PC-9 (cell line): ENCODE data around the gene LY6G6F. TPM values are rescaled to one million over a fixed set of nuclear protein-coding genes. Genes with fewer than 3 reads are reported as not detected.
A peak's percentile ranks its signal among the peaks of the same experiment; 100 is the strongest.

Source experiments
- BruUV-seq: library from RNA; stranded (reverse); fragments of 400-500 nt; replicated peaks from 2 replicates; lab custom pipeline; 2021; lab: Mats Ljungman, UMichigan
- CTCF ChIA-PET: fragments of 300-600 bp; sonication (Branson Sonifier 250); formaldehyde crosslinking; loops from one replicate; lab custom pipeline; 2022; ENCODE audit warnings: antibody characterized with exemption; lab: Charles Lee
- POLR2A ChIA-PET: fragments of 300-600 bp; sonication (Branson Sonifier 250); formaldehyde crosslinking; loops from one replicate; lab custom pipeline; 2022; ENCODE audit warnings: antibody characterized with exemption; ENCODE audit not compliant: unreplicated experiment; lab: Charles Lee
- DNase-seq, 2 experiments: peaks; one replicate each; pipeline versions ENCODE4 v3.0.0 to v3.0.0-alpha.2; 2015 to 2022; ENCODE audit warnings: mixed read lengths in 1 of 2
- H2AFZ ChIP-seq: fragments of 200-600 bp; sonication (generic); 2 replicates; pipeline ENCODE4 v1.8.1; 2017; ENCODE audit warnings: antibody characterized with exemption
- H3F3A ChIP-seq: fragments of 200-600 bp; sonication (generic); 2 replicates; pipeline ENCODE4 v1.8.1; 2017; ENCODE audit warnings: antibody characterized with exemption, mild to moderate bottlenecking, low read depth; ENCODE audit not compliant: insufficient read depth
- H3K27ac ChIP-seq: fragments of 200-600 bp; sonication (generic); 2 replicates; pipeline ENCODE4 v1.6.1; 2016; ENCODE audit warnings: mixed run types
- H3K27me3 ChIP-seq: fragments of 200-600 bp; sonication (generic); 2 replicates; pipeline ENCODE4 v1.6.1; 2016; ENCODE audit warnings: low read depth, mixed run types; ENCODE audit not compliant: insufficient read depth
- H3K36me3 ChIP-seq: fragments of 200-600 bp; sonication (generic); 2 replicates; pipeline ENCODE4 v1.6.1; 2016; ENCODE audit warnings: low read depth, mixed run types
- H3K4me1 ChIP-seq: fragments of 200-600 bp; sonication (generic); replicated peaks from 2 replicates; pipeline ENCODE4 v1.6.1; 2016; ENCODE audit warnings: mixed run types; ENCODE audit not compliant: insufficient read depth
- H3K4me2 ChIP-seq: fragments of 200-600 bp; sonication (generic); 2 replicates; pipeline ENCODE4 v1.6.1; 2017; ENCODE audit warnings: mixed run types
- H3K4me3 ChIP-seq: fragments of 200-600 bp; sonication (generic); 2 replicates; pipeline ENCODE4 v1.6.1; 2016; ENCODE audit warnings: mixed run types
- H3K79me2 ChIP-seq: fragments of 200-600 bp; sonication (generic); 2 replicates; pipeline ENCODE4 v1.6.1; 2017; ENCODE audit warnings: low read depth, mixed run types
- H3K9me2 ChIP-seq: fragments of 200-600 bp; sonication (generic); 2 replicates; pipeline ENCODE4 v1.8.1; 2017; ENCODE audit warnings: mild to moderate bottlenecking; ENCODE audit not compliant: insufficient read depth
- H3K9me3 ChIP-seq: fragments of 200-600 bp; sonication (generic); 2 replicates; pipeline ENCODE4 v1.8.1; 2016; ENCODE audit warnings: low read depth; ENCODE audit not compliant: insufficient read depth
- H4K20me1 ChIP-seq: fragments of 200-600 bp; sonication (generic); 2 replicates; pipeline ENCODE4 v1.8.1; 2017; ENCODE audit not compliant: insufficient read depth
- CTCF ChIP-seq: fragments of 200-600 bp; sonication (generic); conservative IDR thresholded peaks from 2 replicates; pipeline ENCODE4 v1.6.1; 2017; ENCODE audit warnings: mixed run types, antibody characterized with exemption, mild to moderate bottlenecking, moderate library complexity
- EZH2 ChIP-seq: fragments of 200-600 bp; sonication (generic); IDR thresholded peaks from 2 replicates; pipeline ENCODE4 v1.8.0; 2017; ENCODE audit warnings: antibody characterized with exemption, low read depth
- intact Hi-C: fragments of 100-400 bp; cut with micrococcal nuclease; formaldehyde crosslinking; loops from one replicate; pipeline ENCODE4 v1.10.0; 2022; ENCODE audit not compliant: unreplicated experiment
- total RNA-seq: library from RNA; stranded (reverse); gene quantifications from 2 replicates; pipeline ENCODE4 v1.2.3, GENCODE V29; 2021

LY6G6F gene
- total RNA-seq, 1 experiment from 2014 or later: not detected

GRCh38 chr6:31717499-31718222, 11.0 kb downstream of the LY6G6F start:
- BruUV-seq: no TSS peak
- POLR2A ChIA-PET: no interaction called here
- DNase-seq: no peak
- intact Hi-C loops: no loop called here
- H4K20me1 ChIP-seq: no peaks in the 10 kb centered on the region
- no peak for TF ChIP-seq CTCF
- peak overlapping the region; percentile 59 for H3K4me2 ChIP-seq
- peaks cover 42% of the 10 kb centered on the region for H3K4me1 ChIP-seq
- no peaks in the 10 kb centered on the region for H3K9me3 ChIP-seq
- no peaks in the 10 kb centered on the region for H3K36me3 ChIP-seq
- no peaks in the 10 kb centered on the region for H3K79me2 ChIP-seq
- H3K9me2 ChIP-seq: no peaks in the 10 kb centered on the region
- no peak overlapping the region for H3K4me3 ChIP-seq
- no peak overlapping the region for H3K27ac ChIP-seq
- peaks cover 27% of the 10 kb centered on the region; the same call in 1 of the 2 replicates for H3F3A ChIP-seq
- CTCF ChIA-PET: no interaction called here
- H3K27me3 ChIP-seq: no peaks in the 10 kb centered on the region
- H2AFZ ChIP-seq: no peak overlapping the region

GRCh38 chr6:31718265-31718664, 11.6 kb downstream of the LY6G6F start:
- Histone ChIP-seq H3K36me3 (no peaks in the 10 kb centered on the region), H3K27ac (no peak overlapping the region; the same call in 1 of the 2 replicates), H3K4me3 (no peak overlapping the region), H4K20me1 (no peaks in the 10 kb centered on the region), H3K4me2 (peak overlapping the region; percentile 59), H3F3A (peaks cover 27% of the 10 kb centered on the region; the same call in 1 of the 2 replicates), H3K9me3 (no peaks in the 10 kb centered on the region), H3K27me3 (no peaks in the 10 kb centered on the region), H2AFZ (no peak overlapping the region), H3K9me2 (no peaks in the 10 kb centered on the region), H3K4me1 (peaks cover 42% of the 10 kb centered on the region), H3K79me2 (no peaks in the 10 kb centered on the region)
- BruUV-seq: no TSS peak
- intact Hi-C loops: no loop called here
- TF ChIP-seq EZH2 (no peak), CTCF (no peak)
- POLR2A ChIA-PET: no interaction called here
- peak; percentile 77 to 91 for DNase-seq
- CTCF ChIA-PET: interaction anchor here (0.5 kb wide), 1 partner anchor 53 kb away, joined by 14 read pairs; no protein-coding TSS in a partner anchor

DNA sequence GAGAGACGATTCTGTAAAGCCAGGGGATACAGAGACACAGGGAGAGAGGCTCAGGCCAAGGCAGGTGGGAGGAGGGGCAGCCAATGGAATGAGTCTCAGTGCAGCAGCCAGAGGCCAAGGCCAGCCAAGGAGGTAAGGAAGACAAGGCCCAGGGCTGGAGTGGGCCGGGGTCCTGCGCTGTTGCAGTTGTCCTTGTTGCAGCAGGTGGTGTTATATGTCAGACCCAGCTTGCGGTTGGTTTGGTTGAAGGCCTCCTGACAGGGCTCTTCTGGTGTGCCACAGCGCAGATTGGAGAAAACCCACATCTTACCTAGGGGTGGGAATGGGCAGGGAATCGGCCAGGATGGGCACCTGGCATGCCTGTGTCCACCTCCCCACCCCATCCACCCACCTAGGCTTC, 12.3 kb downstream of the LY6G6F start:
- Histone ChIP-seq H3K36me3 (no peaks in the 10 kb centered on the region), H3K9me3 (no peaks in the 10 kb centered on the region), H3F3A (peaks cover 27% of the 10 kb centered on the region; the same call in 1 of the 2 replicates), H3K9me2 (no peaks in the 10 kb centered on the region), H3K4me2 (peak overlapping the region; percentile 59), H3K79me2 (no peaks in the 10 kb centered on the region), H3K27me3 (no peaks in the 10 kb centered on the region), H2AFZ (no peak overlapping the region), H3K27ac (no peak overlapping the region; the same call in 1 of the 2 replicates), H3K4me1 (peaks cover 42% of the 10 kb centered on the region), H3K4me3 (no peak overlapping the region), H4K20me1 (no peaks in the 10 kb centered on the region)
- no peak for TF ChIP-seq CTCF
- TF ChIP-seq EZH2: no peak
- no TSS peak for BruUV-seq
- intact Hi-C loops: no loop called here
- POLR2A ChIA-PET: interaction anchor here (0.6 kb wide), 1 partner anchor 118 kb away, joined by 4 read pairs; no protein-coding TSS in a partner anchor
- no peak for DNase-seq
- CTCF ChIA-PET: interaction anchor here (0.6 kb wide), 1 partner anchor 535 kb away, joined by 5 read pairs; no protein-coding TSS in a partner anchor
